RKO (cell line): ENCODE data around the gene ZNF774.
"Not testable (repeated sequence)": the region's sequence is repeated elsewhere in the genome, so short reads cannot be mapped to it uniquely, and the experiment has no call there.

Source experiments
- DNase-seq: peaks from one replicate; pipeline ENCODE4 v3.0.0-alpha.2; 2016; ENCODE audit warnings: low spot score

The ZNF774 gene

DNA sequence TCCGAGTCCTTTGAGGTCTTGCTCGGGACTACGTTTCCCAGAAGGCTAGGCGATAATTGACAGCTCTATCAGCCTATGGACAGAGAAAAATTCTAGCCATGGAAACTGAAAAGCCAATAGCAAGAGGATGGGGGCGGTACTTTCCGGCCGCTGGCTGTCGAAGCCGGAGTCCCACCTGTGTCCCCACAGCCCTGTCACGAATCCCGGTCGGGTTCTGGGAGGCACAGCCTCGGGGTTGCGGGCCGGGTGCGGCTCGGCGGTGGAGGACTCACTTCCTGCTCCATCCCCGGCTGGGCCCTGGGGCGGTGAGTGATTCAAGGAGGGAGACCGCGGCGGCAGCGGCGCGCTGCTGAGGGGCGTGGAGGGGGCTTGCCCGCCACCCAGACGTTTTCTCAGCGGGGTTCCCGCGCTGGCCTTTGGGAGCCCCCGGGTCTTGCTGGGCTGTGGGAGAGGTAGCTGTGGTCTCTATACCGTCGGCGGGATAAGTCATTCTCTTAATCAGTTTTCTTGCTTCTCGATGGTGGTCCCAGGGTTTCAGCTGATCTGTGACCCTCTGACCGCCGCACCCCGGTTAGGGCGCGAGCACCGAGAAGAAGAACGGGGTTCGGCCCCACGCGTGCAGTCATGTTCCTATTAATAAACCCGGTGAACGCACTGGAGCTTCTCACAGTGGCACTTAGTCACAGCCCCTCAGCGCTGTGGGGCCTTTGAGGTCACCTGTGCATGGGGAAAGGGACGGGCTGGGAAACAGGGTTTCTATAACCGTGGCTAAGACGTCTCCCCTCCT lies at the start of gene ZNF774:
Gene ZNF774, plus strand, starts transcription at position 178 of the 787 bp plus-strand sequence. CDS start 2,377 bp downstream, outside the sequence.
- peak; percentile 95 for DNase-seq

DNA sequence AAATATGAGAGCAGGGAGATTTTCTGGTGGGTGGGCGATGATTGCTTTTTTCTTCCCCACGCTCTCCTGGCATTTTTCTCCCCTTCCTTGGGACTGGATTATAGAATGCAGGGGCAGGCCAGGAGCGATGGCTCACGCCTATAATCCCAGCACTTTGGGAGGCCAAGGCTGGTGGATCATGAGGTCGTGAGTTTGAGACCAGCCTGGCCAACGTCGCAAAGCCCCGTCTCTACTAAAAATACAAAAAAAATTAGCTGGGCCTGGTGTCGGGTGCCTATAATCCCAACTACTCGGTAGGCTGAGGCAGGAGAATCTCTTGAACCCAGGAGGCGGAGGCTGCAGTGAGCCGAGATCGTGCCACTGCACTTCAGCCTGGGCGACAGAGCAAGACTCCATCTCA lies 46.7 kb upstream of the ZNF774 start:
- DNase-seq: not testable (repeated sequence)

DNA sequence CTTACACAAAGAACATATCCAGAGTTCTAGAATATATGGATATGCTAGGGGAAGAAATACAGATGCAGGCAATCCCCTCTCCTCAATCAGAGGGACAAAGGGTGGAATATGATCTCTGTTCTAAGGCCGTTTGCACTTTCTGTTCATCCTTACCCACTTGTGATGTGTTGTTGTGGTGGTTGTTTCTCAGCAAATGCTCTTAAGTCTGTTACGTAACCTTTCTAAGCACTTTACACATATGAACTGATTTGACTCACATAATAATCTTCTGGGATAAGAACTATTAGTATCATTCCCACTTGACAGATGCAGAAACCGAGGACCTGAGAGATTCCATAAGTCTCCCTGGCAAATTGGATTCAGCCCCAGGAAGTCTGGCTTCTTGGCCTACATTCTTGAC lies 46.2 kb upstream of the ZNF774 start:
- DNase-seq: no peak

DNA sequence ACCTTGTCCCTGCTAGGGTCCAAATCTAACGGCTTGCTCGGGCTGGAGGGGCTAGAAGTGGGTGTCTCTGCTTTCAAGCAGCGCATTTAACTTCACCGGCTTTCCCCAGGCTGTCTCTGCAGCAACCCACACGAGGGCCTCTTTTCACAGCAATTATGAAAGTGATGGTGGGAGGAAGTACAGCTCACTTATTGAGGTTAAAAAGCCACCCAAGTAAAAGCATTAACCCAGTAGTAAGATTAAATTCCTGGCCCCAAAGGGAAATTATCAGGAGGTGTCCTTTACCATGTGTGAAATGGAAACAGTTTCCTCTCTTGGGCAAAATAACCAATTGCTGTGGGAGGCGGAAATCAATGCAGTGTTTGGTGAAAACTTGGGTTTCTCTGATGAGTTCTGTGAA lies 45.5 kb upstream of the ZNF774 start:
- no peak for DNase-seq

DNA sequence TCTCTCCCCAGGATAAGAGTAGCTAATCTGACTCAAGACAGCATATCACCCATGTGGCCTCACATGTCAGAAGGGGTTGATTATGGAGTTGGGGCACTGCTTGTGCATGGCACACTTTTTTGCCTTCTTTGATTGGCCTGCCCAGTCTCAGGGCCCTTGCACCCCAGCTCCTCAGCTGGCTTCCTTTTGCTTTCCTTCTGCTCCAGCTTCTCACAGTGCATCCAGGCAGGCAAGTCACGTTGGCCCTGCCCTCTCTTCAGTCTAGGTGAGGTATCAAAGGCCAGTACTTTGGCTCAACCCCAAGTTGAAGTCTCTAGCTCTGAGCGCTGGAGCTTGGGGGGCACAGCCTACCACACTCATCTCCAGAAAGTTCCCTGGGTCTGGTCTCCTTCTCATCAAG lies 44.4 kb upstream of the ZNF774 start:
- DNase-seq: no peak

DNA sequence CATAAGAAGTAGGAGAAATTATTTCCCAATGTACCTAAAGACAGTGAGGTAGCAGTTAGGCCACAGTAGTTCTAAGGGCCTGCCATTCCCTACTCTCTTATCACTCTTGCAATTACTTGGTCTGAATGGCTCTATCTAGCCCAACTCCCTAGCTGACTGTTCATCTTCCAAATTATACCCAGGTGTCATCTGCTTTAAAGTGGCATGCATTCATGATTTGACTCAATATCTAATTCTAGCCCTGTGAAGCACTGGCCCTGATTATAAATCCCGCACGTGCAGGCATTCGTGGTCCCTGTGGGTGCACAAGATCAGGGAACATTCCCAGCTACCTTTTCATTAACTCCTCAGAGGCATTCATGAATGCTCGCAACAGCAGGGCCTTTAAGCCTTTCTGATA lies 43.1 kb upstream of the ZNF774 start:
- DNase-seq: no peak

DNA sequence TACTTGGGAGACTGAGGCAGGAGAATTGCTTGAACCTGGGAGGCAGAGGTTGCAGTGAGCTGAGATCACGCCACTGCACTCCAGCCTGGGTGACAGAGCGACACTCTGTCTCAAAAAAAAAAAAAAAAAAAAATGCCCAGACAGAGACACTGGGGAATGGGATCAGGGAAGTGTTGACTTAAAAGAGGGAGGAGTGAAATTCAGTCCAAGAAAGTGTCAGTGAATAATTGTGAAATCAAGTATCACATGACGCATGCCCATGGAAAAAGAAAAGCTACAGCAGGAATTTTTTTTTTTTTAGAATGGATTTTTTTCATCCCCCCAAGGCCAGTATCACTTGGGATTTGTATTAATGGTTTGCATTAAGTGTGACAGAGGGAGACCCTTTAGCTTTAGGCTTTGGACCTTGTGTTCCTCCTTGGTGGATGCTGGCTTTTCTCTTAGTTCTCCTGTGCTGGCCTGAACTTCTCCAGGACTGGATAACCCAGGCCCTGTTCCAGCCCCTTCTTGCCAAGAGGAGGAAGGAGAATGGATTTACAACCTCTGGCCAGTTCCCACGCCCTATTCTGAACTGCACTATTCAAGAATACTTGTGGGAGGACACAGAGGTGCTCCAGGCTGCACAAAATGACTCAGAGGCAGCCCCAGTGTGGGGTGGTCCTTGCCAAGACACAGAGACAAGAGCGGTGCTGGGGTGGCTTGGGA lies 36.7 kb upstream of the ZNF774 start:
- no peak for DNase-seq

DNA sequence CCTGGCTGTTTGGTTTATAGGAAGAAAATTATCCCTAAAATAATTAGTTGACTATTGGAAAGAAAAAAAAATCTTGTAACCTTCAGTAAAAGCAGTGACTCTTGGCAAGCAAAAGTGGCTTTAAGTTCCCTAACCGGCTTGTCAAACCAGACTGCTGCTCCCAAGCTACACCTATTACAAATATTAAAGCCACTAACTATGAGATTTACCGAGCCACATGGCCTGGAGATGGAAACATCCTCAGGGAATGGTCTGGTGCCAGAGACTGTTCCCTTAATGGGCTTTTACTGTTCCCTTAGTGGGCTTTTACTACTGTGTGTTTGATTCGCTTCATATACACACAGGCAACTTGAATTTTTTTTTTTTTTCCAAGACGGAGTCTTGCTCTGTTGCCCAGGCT lies 35.9 kb upstream of the ZNF774 start:
- DNase-seq: no peak

DNA sequence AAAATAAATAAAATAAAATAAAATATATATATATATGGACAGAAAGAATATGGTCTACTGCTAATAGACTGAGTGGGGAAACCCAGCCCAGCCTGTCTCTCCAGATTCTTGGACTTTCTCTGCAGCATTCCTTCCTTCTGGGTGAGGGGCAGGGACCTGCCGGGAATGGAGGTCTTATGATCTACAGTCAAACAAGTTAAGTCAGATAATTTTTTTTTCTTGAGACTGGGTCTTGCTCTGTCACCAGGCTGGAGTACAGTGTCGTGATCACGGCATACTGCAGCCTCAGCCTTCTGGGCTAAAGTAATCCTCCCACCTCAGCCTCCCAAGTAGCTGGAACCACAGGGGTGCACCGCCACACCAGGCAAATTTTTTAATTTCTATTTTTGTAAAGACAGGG lies 33.5 kb upstream of the ZNF774 start:
- DNase-seq: no peak

DNA sequence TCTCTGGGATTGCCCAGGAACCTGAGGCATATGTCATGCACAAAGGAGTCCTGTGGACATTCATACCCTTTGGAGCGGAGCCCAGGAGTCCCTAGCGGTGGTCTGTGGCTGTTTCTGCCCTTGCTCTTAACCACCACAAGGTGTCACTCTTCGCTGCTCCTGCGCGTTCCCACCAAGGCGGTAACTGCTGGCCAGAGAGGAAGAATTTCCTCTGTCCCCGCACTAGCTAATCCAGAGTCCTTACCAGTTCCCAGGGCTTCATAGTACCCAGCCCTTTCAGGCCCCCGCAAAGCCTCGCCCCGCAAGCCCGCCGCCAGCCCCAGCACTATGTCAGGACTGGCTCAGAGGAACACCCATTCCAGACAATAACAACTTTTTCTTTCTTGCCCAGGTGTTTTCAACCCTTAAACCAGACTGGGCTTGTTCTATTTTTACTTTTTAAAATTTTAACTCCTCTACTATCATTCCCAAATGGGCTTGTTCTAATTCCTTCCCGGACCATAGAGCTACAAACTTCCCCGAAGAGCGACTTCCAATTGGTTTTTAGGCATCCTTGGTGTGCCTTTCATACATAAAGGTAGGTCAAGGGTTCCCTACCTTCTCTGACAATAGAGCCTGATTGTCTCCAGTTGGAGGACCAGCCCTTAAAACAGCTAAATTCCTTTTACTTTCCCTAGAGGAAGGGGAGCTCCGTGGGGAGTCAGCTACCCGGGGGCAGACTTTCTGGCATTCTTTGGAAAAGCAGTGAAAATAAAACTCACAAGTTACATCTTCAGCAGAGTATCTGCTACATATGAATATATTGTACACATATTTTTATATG lies 31.8 kb upstream of the ZNF774 start:
- DNase-seq: peak; percentile 94

DNA sequence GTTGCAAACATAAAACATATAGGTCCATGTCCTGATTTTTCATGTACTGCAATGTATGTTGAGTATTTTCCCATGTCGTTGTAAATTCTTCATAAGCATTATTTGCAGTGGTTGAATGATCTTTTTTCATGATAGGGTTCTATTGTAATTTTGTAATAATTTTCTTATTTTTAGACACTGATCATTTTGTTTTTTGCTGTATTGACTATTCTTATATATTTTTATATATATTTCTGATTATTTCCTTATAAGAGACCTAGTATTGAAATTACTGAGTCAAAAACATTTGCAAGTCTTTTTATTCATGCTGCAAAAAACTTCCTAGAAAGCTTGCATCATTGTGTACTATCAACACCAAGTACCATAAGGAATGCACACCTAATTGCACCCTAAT lies 31.2 kb upstream of the ZNF774 start:
- DNase-seq: no peak

DNA sequence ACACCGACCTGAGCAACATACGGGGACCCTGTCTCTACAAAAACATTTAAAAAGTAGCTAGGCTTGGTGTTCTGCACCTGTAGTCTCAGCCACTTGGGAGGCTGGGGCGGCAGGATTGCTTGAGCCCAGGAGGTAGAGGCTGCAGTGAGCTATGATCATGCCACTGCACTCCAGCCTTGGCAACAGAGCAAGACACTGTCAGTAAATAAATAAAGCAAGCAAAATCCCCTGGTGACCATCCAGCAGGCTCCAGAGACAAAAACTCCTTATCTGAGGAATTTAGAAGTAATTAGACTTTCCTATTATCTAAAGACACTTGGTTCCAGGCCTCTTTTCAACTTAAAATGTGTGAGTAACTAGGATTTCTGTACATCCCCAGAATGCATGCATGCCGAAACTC lies 29.5 kb upstream of the ZNF774 start:
- no peak for DNase-seq

DNA sequence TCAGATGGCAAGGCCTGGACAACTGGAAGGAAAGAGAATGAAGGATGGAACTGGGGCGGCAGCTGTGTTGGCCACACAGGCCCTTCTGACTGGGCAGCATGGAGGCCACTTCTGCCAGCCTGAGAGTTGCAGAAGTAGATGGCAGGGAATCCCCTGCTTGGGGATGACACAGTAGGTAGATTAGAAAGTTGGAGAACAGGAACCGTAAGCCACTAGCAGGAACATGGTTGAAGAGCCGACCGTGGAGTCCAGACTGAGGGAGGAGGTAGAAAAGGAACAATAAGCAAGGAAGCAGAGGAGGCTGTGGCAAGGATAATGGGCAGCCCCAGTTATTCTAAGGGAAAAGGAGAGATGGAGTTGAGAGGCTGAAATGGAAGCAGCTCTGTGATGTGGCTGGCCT lies 26.4 kb upstream of the ZNF774 start:
- DNase-seq: no peak

DNA sequence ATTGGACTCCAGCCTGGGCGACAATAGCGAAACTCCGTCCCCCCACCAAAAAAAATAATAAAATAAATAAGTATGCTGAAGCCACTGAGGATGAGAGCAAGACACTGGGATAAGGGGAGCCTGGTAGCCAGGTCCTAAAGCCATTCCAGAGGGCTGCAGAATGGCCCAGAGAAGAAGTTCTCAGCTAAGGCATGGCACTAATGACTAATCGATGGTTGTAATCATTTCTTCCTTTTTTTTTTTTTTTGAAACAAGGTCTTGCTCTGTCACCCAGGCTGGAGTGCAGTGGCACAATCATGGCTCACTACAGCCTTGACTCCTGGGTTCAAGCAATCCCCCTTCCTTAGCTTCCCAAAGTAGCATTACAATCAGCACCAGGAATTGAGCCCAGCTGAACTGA lies 25.6 kb upstream of the ZNF774 start:
- DNase-seq: no peak

DNA sequence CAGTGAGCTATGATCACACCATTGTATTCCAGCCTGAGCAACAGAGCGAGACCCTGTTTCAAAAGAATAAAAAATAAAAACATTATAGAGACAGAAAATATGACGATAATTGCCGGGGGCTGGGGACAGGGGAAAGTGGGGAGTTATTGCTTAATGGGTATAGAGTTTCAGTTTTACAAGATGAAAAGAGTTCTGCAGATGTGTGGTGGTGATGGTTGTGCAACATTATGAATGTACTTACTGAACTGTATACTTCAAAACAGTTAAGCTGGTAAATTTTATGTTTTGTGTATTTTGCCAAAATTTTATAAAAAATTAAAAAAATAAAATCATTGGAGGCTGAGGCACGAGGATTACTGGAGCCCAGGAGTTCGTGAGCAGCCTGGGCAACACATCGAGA lies 24.8 kb upstream of the ZNF774 start:
- DNase-seq: no peak

DNA sequence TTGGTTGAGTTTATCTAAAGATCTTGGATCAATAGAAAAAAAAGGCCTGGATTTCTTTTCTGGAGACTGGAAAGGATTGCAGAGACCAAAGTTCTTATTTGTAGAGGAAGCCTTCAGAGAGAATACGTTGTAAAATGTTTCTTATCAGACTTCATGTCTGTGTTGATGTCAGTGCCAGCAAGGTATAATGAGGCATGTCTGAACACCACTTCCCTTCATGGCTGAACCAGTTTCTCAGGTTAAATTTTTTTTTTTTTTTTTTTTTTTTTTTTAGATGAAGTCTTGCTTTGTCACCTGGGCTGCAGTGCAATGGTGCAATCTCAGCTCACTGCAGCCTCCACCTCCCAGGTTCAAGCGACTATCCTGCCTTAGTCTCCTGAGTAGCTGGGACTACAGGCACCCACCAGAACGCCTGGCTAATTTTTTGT lies 17.8 kb upstream of the ZNF774 start:
- DNase-seq: no peak

DNA sequence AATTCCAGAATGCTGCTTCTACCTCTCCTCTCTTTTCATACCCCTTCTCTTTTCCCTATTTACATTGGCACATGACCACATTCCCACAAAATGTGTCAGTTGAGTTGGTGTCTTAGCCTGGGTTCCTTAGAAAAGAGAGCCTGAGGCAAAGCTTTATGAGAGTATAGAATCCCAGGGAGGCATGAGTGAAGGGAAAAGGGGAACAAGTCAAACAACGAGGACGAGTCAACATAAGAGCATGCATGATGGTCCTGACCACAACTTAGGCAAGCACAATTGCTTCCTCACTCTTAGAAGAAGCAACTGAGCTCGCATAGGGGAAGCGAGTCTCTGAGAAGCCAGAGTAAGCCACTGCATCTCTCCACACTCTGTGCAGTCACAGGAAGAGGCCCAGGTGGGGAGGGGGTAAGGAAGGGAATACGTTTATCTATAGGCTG lies 15.4 kb upstream of the ZNF774 start:
- no peak for DNase-seq

DNA sequence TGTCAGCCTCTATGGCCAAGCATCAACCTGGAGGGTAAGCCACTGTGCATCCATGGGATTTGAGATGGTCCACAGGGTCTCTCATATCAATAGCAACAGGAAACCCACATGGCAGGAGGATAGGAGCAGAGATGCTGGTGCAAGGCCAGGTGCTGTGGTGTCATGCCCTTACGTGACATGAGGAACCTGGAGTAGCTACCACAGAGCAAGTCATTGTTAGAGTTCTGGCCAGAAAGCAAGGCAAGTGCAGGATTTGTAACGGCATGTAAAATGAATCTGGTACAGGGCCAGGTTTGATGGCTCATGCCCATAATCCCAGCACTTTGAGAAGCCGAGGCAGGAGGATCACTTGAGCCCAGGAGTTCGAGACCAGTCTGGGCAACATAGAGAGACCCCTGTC lies 14.8 kb upstream of the ZNF774 start:
- DNase-seq: no peak

DNA sequence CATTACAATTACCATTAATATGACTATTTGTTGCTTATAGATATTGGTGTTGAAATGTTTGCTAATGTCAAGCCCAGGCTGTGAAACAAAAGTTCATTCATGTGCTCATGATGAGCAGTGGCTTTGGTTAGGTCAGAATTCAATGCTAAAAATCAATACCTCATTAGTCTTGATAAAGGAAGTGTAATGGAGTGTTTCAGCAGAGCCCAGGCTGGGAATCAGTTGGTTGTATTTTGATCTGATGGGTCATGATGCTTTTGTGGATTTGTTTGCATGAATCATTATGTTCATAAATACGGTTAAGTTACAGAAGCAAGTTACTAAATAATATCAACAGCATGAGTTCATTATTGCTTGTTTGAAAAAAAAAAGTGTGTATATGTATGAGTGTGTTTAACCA lies 13.6 kb upstream of the ZNF774 start:
- DNase-seq: no peak

DNA sequence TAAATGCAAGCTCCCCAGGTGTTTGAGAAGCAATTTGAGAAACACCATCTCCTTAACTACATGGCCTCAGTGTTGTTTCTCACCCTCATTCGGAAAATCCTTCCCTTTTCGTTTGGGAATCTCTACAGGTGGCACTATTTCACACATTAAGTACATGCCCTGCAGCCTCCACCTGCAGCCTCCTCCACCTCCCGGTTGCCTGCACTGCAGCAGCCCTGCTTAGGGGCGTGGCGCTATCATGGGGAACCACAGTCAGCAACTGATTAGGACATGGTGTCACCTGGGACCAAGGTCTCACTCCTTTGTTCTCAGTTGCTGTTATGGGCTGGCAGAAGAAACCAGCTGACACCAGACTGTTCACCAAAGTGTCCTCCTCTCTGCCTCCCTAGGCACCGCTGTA lies 11.7 kb upstream of the ZNF774 start:
- DNase-seq: no peak

DNA sequence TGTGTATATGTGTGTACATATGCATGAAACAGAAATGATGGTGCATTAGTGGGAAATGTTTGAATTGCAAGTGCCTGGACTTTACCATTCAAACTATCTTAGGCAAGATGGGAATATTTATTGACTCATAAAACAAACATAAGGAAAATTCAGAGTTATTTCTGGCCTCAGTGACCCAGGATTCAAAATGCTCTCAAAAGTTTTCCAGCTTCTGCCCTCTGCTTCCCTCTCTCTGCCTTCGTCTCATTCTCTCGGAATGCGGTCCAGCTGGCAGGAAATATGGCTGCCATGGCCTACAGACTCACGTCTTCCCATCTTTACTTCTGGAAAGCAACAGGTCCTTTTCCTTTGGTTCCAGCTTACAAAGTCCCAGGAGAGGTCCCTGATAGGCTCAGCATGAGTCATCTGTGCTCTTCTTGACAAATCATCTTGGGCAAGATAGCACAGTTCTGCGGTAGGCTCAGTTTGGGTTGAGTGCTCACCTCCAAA lies 8.7 kb upstream of the ZNF774 start:
- no peak for DNase-seq

DNA sequence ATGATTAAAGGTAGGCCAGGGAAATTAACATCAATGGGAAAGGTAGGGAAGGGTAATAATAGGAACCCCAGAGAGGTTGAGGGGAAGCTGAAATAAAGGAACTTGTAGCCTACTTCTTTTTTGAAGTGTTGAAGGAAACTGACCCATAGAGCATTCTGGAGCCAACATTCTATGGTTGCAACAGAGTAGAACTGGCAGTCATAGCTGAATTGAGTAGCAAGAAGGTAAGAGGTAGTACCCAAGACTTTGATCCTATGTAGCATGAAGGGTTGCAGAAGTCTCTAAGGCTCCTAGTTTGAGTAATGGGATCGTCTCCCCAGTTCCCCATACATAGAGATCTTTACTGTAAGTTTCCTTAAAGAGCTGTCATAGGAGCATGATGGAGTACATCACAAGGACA lies 7.4 kb upstream of the ZNF774 start:
- DNase-seq: no peak

DNA sequence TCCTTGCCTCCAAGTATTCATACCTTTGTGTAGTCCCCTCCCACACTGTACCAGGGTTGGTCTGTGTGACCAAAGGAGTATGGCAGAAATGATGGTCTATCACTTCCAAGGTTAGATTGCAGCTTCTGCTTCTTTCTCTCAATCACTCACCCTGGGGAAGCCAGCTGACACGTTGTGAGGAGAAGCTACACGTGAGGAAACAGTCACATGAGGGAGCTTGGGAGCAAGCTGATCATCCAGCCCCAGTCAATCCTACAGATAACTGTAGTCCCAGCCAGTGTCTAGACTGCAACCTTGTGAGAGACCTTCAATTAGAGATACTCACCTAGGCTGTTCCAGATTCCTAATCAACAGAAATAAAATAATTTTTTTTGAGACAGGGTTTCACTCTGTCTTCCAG lies 6.2 kb upstream of the ZNF774 start:
- no peak for DNase-seq
